Naive thymus-derived CD4-positive, alpha-beta T cell (primary cell): Measurements from ENCODE around the gene DAB2. TPM values are rescaled to one million over a fixed set of nuclear protein-coding genes. Genes with fewer than 3 reads are reported as not detected.

Experiments
- ATAC-seq: fragments of 150-1000 bp; cut with Tn5 transposase; 2 replicates; pipeline ENCODE4 v1.10.0; 2021; ENCODE audit warnings: mild to moderate bottlenecking, moderate library complexity
- CTCF ChIA-PET: fragments of 350-600 bp; sonication (Branson Sonifier 250); formaldehyde crosslinking; loops from one replicate; lab custom pipeline; 2021; ENCODE audit warnings: antibody characterized with exemption; lab: Charles Lee
- POLR2A ChIA-PET: fragments of 350-600 bp; sonication (Branson Sonifier 250); formaldehyde crosslinking; loops from one replicate; lab custom pipeline; 2021; ENCODE audit warnings: antibody characterized with exemption, inconsistent platforms; lab: Charles Lee
- DNase-seq, 9 donors: peaks; one replicate each; pipeline versions ENCODE4 v3.0.0 to v3.0.0-alpha.2; 2020 to 2022; ENCODE audit warnings: mixed read lengths in 1 of 9
- H3K27ac ChIP-seq: one replicate; pipeline ENCODE4 v1.7.0; 2013; ENCODE audit warnings: mild to moderate bottlenecking, low read depth, low read length, moderate library complexity
- H3K27me3 ChIP-seq, 2 donors: one replicate each; pipeline ENCODE4 v1.7.0; 2013; ENCODE audit warnings: low read length in 2 of 2, mild to moderate bottlenecking in 2 of 2, moderate library complexity in 2 of 2; ENCODE audit not compliant: control insufficient read depth in 2 of 2, insufficient read depth in 2 of 2
- H3K36me3 ChIP-seq, 3 experiments: 1 replicate in 2 of 3; 2 replicates in 1 of 3; pipeline ENCODE4 v1.7.0; 2013; ENCODE audit warnings: low read length in 3 of 3, mild to moderate bottlenecking in 3 of 3, moderate library complexity in 1 of 3; ENCODE audit not compliant: insufficient read depth in 3 of 3, control insufficient read depth in 2 of 3
- H3K4me1 ChIP-seq, 2 donors: one replicate each; pipeline ENCODE4 v1.7.0; 2013; ENCODE audit warnings: low read length in 2 of 2, mild to moderate bottlenecking in 2 of 2, moderate library complexity in 1 of 2; ENCODE audit not compliant: control insufficient read depth in 2 of 2, insufficient read depth in 2 of 2
- H3K4me3 ChIP-seq: 2 replicates; pipeline ENCODE4 v1.7.0; 2013; ENCODE audit warnings: mild to moderate bottlenecking, low read length
- H3K9me3 ChIP-seq, 3 experiments: 1 replicate in 2 of 3; 2 replicates in 1 of 3; pipeline ENCODE4 v1.7.0; 2013; ENCODE audit warnings: low read length in 3 of 3; ENCODE audit not compliant: control insufficient read depth in 2 of 3
- H3K27ac Mint-ChIP-seq, 9 donors: one replicate each; pipeline ENCODE4 v1.8.0; 2020 to 2022; ENCODE audit warnings: mixed read lengths in 9 of 9, mild to moderate bottlenecking in 8 of 9, moderate library complexity in 5 of 9, inconsistent platforms in 2 of 9
- H3K27me3 Mint-ChIP-seq, 5 donors: one replicate each; pipeline ENCODE4 v1.8.0; 2021 to 2022; ENCODE audit warnings: mixed read lengths in 5 of 5, mild to moderate bottlenecking in 1 of 5
- H3K36me3 Mint-ChIP-seq, 5 donors: one replicate each; pipeline ENCODE4 v1.8.0; 2020 to 2022; ENCODE audit warnings: mixed read lengths in 5 of 5, mild to moderate bottlenecking in 3 of 5, inconsistent platforms in 1 of 5
- H3K4me1 Mint-ChIP-seq, 7 donors: one replicate each; pipeline ENCODE4 v1.8.0; 2020 to 2022; ENCODE audit warnings: mixed read lengths in 7 of 7, mild to moderate bottlenecking in 3 of 7, inconsistent platforms in 1 of 7
- H3K4me3 Mint-ChIP-seq, 10 donors: one replicate each; pipeline ENCODE4 v1.8.0; 2020 to 2022; ENCODE audit warnings: mild to moderate bottlenecking in 10 of 10, mixed read lengths in 10 of 10, moderate library complexity in 6 of 10, inconsistent platforms in 2 of 10
- H3K9me3 Mint-ChIP-seq, 11 donors: one replicate each; pipeline ENCODE4 v1.8.0; 2020 to 2022; ENCODE audit warnings: mixed read lengths in 11 of 11, mild to moderate bottlenecking in 4 of 11, inconsistent platforms in 1 of 11, moderate library complexity in 1 of 11
- intact Hi-C, 2 donors: fragments of 100-400 bp; cut with micrococcal nuclease; formaldehyde crosslinking; loops; one replicate each; pipeline ENCODE4 v1.15.1; 2023
- polyA plus RNA-seq, 2 donors: library from polyadenylated mRNA; unstranded; fragments of 300-500 nt; fragmentation: Illumina TruSeq; gene quantifications; one replicate each; pipeline ENCODE4 v1.2.3, GENCODE V29; 2021
- total RNA-seq, 6 experiments: library from RNA in 5 of 6; stranded (reverse) in 5 of 6; gene quantifications; 1 replicate in 5 of 6; 2 replicates in 1 of 6; pipeline ENCODE4 v1.2.3 and lab custom pipeline; 2021 to 2026

The DAB2 gene
- total and polyA plus RNA-seq, 7 experiments from 2014 or later = 1.0 to 6.3 (median 5.8) TPM; not detected in 3

- ChIA-PET CTCF (no interaction called here), POLR2A (no interaction called here)
- intact Hi-C loops = no loop called here
- Histone ChIP-seq H3K27ac (no peak overlapping the region), H3K9me3 (no peaks in the 10 kb centered on the region), H3K4me3 (no peak overlapping the region), H3K4me1 (no peaks in the 10 kb centered on the region), H3K36me3 (no peaks in the 10 kb centered on the region), H3K27me3 (no peaks in the 10 kb centered on the region)
- Mint-ChIP-seq H3K27me3 (peaks cover 0 to 26% (median 10%) of the 10 kb centered on the region in 5 donors), H3K4me1 (peaks cover 0 to 11% (median 0%) of the 10 kb centered on the region in 7 donors), H3K36me3 (no peaks in the 10 kb centered on the region), H3K9me3 (peaks cover 0 to 3% (median 0%) of the 10 kb centered on the region in 11 donors), H3K4me3 (no peak overlapping the region), H3K27ac (no peak overlapping the region)
- DNase-seq (no peak), ATAC-seq (no peak)
These were observed 6.8 kb downstream of the DAB2 start for GRCh38 chr5:39417979-39418378.

GRCh38 chr5:39415201-39415600, 9.6 kb downstream of the DAB2 start:
- H3K27me3 ChIP-seq = no peaks in the 10 kb centered on the region
- no peak overlapping the region for H3K4me3 ChIP-seq
- H3K27ac ChIP-seq = no peak overlapping the region
- ChIA-PET POLR2A (no interaction called here), CTCF (interaction anchor here (1.0 kb wide), 1 partner anchor 39 kb away, joined by 3 read pairs; no protein-coding TSS in a partner anchor)
- no peaks in the 10 kb centered on the region for H3K36me3 Mint-ChIP-seq
- no peaks in the 10 kb centered on the region for H3K9me3 ChIP-seq
- peaks cover 0 to 27% (median 10%) of the 10 kb centered on the region in 5 donors for H3K27me3 Mint-ChIP-seq
- H3K4me3 Mint-ChIP-seq = no peak overlapping the region
- ATAC-seq (no peak), DNase-seq (no peak)
- H3K27ac Mint-ChIP-seq = no peak overlapping the region
- peaks cover 0 to 5% (median 0%) of the 10 kb centered on the region in 7 donors for H3K4me1 Mint-ChIP-seq
- no peaks in the 10 kb centered on the region for H3K4me1 ChIP-seq
- peaks cover 0 to 3% (median 0%) of the 10 kb centered on the region in 11 donors for H3K9me3 Mint-ChIP-seq
- intact Hi-C loops = no loop called here
- H3K36me3 ChIP-seq = no peaks in the 10 kb centered on the region

DNA sequence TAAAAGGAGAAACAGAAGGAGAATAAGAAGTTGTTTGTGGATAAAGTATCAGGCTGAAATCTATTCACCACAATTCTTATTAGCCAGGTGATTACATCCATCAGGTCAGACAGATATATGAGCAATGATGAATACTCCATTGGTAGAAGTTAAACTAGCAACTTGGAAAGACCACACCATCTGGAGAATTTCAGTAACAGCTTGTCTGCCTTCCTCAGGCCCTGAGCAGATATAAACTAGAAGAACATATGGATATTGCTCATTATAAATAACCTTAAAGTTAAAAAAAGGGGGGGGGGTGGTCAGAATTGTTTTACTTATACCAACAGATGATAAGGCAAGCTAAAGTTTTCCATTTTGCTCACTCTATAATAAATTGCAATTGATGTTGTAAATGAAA, 10.4 kb downstream of the DAB2 start:
- H3K27me3 ChIP-seq = no peaks in the 10 kb centered on the region
- Mint-ChIP-seq H3K27ac (no peak overlapping the region), H3K9me3 (peaks cover 0 to 3% (median 0%) of the 10 kb centered on the region in 11 donors), H3K36me3 (no peaks in the 10 kb centered on the region), H3K4me3 (no peak overlapping the region), H3K4me1 (peaks cover 0 to 5% (median 0%) of the 10 kb centered on the region in 7 donors), H3K27me3 (peaks cover 0 to 32% (median 15%) of the 10 kb centered on the region in 5 donors)
- no peak for ATAC-seq
- POLR2A ChIA-PET = no interaction called here
- intact Hi-C loops = no loop called here
- H3K36me3 ChIP-seq = no peaks in the 10 kb centered on the region
- H3K4me1 ChIP-seq = no peaks in the 10 kb centered on the region
- CTCF ChIA-PET = no interaction called here
- no peak overlapping the region for H3K27ac ChIP-seq
- DNase-seq = no peak
- no peak overlapping the region for H3K4me3 ChIP-seq
- no peaks in the 10 kb centered on the region for H3K9me3 ChIP-seq

GRCh38 chr5:39413771-39414170, 11.0 kb downstream of the DAB2 start:
- DNase-seq (no peak), ATAC-seq (no peak)
- no peaks in the 10 kb centered on the region for H3K36me3 ChIP-seq
- POLR2A ChIA-PET = no interaction called here
- intact Hi-C loops = no loop called here
- Mint-ChIP-seq H3K9me3 (peaks cover 0 to 3% (median 0%) of the 10 kb centered on the region in 11 donors), H3K4me3 (no peak overlapping the region), H3K27ac (no peak overlapping the region), H3K27me3 (peaks cover 0 to 28% (median 13%) of the 10 kb centered on the region in 5 donors), H3K4me1 (peaks cover 0 to 5% (median 0%) of the 10 kb centered on the region in 7 donors), H3K36me3 (no peaks in the 10 kb centered on the region)
- no peak overlapping the region for H3K4me3 ChIP-seq
- H3K9me3 ChIP-seq = no peaks in the 10 kb centered on the region
- no peak overlapping the region for H3K27ac ChIP-seq
- no peaks in the 10 kb centered on the region for H3K27me3 ChIP-seq
- CTCF ChIA-PET = no interaction called here
- H3K4me1 ChIP-seq = no peaks in the 10 kb centered on the region

DNA sequence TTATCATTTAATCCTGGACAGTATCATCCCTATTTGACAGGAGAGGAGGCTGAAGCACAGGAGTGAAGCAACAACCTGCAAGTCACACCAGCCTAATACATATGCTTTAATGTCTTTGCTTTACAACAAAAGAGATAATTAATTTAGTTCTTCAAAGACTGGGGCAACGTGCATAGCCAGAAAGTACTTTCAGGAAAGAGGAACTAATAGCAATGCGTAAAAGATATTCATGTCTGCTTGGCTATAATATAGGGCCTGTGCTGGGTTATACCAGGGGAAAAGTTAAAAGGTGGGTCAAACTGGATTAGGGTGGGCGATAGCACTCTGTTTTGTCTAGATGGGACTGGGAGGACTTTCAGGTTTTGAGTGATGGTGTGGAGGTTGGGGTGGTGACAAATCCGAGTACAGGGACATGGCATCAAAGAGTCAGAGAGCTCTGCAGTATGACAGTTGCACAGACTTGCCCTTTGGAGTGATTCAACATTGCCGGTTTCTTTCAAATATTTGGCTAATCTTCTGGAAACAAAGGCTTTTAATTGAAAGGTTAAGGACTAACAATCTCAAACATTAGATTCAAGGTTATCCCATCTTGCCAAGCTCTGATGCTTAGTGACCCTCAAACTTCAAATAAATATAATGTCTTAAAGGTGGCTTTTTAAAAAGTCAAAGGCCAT, 11.9 kb downstream of the DAB2 start:
- Histone ChIP-seq H3K9me3 (no peaks in the 10 kb centered on the region), H3K4me3 (no peak overlapping the region), H3K36me3 (no peaks in the 10 kb centered on the region), H3K27me3 (no peaks in the 10 kb centered on the region), H3K4me1 (no peaks in the 10 kb centered on the region), H3K27ac (no peak overlapping the region)
- POLR2A ChIA-PET = no interaction called here
- no peak overlapping the region for H3K27ac Mint-ChIP-seq
- H3K4me3 Mint-ChIP-seq = no peak overlapping the region
- H3K27me3 Mint-ChIP-seq = peaks cover 0 to 31% (median 10%) of the 10 kb centered on the region in 5 donors
- H3K9me3 Mint-ChIP-seq = peaks cover 0 to 3% (median 0%) of the 10 kb centered on the region in 11 donors
- no peaks in the 10 kb centered on the region for H3K36me3 Mint-ChIP-seq
- DNase-seq (no peak), ATAC-seq (no peak)
- intact Hi-C loops = no loop called here
- H3K4me1 Mint-ChIP-seq = peaks cover 0 to 5% (median 0%) of the 10 kb centered on the region in 7 donors
- CTCF ChIA-PET = no interaction called here

GRCh38 chr5:39411985-39412384, 12.8 kb downstream of the DAB2 start:
- Mint-ChIP-seq H3K36me3 (no peaks in the 10 kb centered on the region), H3K27ac (no peak overlapping the region), H3K4me1 (peaks cover 0 to 5% (median 0%) of the 10 kb centered on the region in 7 donors), H3K4me3 (no peak overlapping the region), H3K9me3 (peaks cover 0 to 3% (median 0%) of the 10 kb centered on the region in 11 donors), H3K27me3 (peaks cover 0 to 29% (median 15%) of the 10 kb centered on the region in 5 donors)
- Histone ChIP-seq H3K4me3 (no peak overlapping the region), H3K4me1 (no peaks in the 10 kb centered on the region), H3K36me3 (no peaks in the 10 kb centered on the region), H3K27ac (no peak overlapping the region), H3K9me3 (no peaks in the 10 kb centered on the region), H3K27me3 (no peaks in the 10 kb centered on the region)
- intact Hi-C loops = no loop called here
- CTCF ChIA-PET = no interaction called here
- DNase-seq (no peak), ATAC-seq (no peak)
- POLR2A ChIA-PET = no interaction called here

GRCh38 chr5:39411061-39411460, 13.7 kb downstream of the DAB2 start:
- H3K27me3 Mint-ChIP-seq = peaks cover 4 to 29% (median 18%) of the 10 kb centered on the region in 5 donors
- no peak for DNase-seq
- POLR2A ChIA-PET = no interaction called here
- H3K4me3 Mint-ChIP-seq = no peak overlapping the region
- no peaks in the 10 kb centered on the region for H3K27me3 ChIP-seq
- no peak overlapping the region for H3K4me3 ChIP-seq
- H3K9me3 Mint-ChIP-seq = peaks cover 0 to 2% (median 0%) of the 10 kb centered on the region in 11 donors
- CTCF ChIA-PET = no interaction called here
- H3K4me1 ChIP-seq = no peaks in the 10 kb centered on the region
- H3K27ac Mint-ChIP-seq = no peak overlapping the region
- ATAC-seq = peak; percentile 36
- H3K4me1 Mint-ChIP-seq = peaks cover 0 to 5% (median 0%) of the 10 kb centered on the region in 7 donors
- no peaks in the 10 kb centered on the region for H3K9me3 ChIP-seq
- H3K36me3 Mint-ChIP-seq = no peaks in the 10 kb centered on the region
- H3K36me3 ChIP-seq = no peaks in the 10 kb centered on the region
- intact Hi-C loops = no loop called here
- H3K27ac ChIP-seq = no peak overlapping the region
